Upper lobe of left lung (tissue), 4 donors: Measurements from ENCODE around the gene CNNM3.

Experiments used
- CTCF ChIP-seq, 6 experiments: fragments of 450-650 bp in 4 of 6; fragments of 200-600 bp in 2 of 6; sonication (generic) in 2 of 6; IDR thresholded peaks; one replicate each; pipeline ENCODE4 v1.5.1; 2016 to 2019; ENCODE audit warnings: antibody characterized with exemption in 6 of 6
- EP300 ChIP-seq, 4 donors: sonication (generic); formaldehyde crosslinking; IDR thresholded peaks; one replicate each; pipeline ENCODE4 v1.5.1; 2017; ENCODE audit warnings: antibody characterized with exemption in 4 of 4, control low read depth in 2 of 4

GRCh38 chr2:96839293-96839874 lies 23.3 kb downstream of the CNNM3 start:
- no peak for TF ChIP-seq EP300 (IDR thresholded peaks at IDR 0.05)
- TF ChIP-seq CTCF (IDR thresholded peaks at IDR 0.05) = no peak
